ENCODE measurements around the gene AADACL4. TPM values are rescaled to one million over a fixed set of nuclear protein-coding genes. Genes with fewer than 3 reads are reported as not detected.

Gene AADACL4
- polyA plus RNA-seq, 6 donors from 2014 or later = not detected

DNA sequence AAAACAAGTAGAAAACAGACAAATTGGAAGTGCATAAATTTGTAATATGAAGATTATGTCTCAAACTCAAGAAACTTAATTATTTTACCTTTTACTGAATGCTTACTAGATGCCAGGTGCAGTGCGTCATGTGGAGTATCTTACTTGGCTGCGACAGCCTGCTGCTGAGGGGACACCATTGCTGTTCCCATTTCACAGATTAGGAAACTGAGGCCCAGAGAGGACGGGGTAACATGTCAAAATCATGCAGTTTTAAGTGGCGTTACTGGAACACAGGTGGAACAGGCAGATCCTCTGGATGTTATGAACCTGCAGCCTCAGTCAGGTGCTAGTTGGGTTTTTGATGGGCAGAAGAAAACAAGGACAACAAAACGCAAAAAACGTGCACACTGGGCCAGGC, 18.6 kb upstream of the AADACL4 start:
- H3K4me1 Mint-ChIP-seq = no peaks in the 10 kb centered on the region
- DNase-seq (no peak), ATAC-seq (ENCODE audit: low read depth in 2 of 2) (no peak)
- no peaks in the 10 kb centered on the region for H3K9me3 Mint-ChIP-seq
- H3K27ac Mint-ChIP-seq = no peak overlapping the region
- no peaks in the 10 kb centered on the region for H3K27me3 Mint-ChIP-seq
- H3K4me3 Mint-ChIP-seq = no peak overlapping the region
- no peaks in the 10 kb centered on the region for H3K36me3 Mint-ChIP-seq

DNA sequence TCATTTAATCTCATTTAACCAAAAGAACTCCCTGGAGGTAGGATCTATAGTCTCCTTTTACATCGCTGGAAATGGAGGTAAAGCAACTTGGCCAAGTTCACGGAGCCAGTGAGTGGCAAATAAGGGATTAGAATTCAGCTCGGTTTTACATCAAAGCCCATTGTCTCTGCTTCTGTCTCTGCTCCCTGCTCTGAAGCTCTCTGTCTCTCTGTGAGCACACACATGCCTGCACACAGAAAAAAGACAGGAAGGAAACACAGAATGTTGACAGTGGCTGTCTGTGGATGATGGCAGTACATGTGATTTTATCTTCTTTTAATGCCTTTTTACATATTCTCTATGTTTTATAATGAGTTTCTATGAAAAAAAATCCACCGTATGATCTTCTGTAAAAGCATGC, 17.0 kb upstream of the AADACL4 start:
- ATAC-seq (ENCODE audit: low read depth in 2 of 2) = no peak
- Mint-ChIP-seq H3K36me3 (no peaks in the 10 kb centered on the region), H3K27ac (no peak overlapping the region), H3K4me1 (no peaks in the 10 kb centered on the region), H3K9me3 (no peaks in the 10 kb centered on the region), H3K4me3 (no peak overlapping the region), H3K27me3 (peaks cover 0 to 3% (median 0%) of the 10 kb centered on the region in 3 donors)
- no peak for DNase-seq

DNA sequence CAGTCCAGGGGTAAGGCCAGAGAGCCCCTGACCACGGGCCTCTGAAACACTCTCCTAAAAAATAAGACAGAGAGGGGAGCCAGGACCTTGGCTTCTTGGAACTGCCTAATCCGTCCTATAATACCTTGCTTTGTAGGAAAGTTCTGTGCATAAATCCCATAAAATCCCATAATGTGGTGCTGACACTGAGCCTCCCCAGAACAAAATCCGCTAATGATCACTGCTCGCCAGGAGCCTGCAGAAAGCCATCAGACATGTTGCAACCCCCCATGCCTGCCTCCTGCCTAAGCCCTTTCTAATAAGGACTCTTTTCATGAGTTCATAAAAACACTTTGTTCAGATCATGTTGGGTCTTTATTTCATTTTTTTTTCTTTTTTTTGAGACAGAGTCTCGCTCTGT, 16.6 kb upstream of the AADACL4 start:
- H3K36me3 Mint-ChIP-seq = no peaks in the 10 kb centered on the region
- no peak overlapping the region for H3K27ac Mint-ChIP-seq
- H3K4me1 Mint-ChIP-seq = no peaks in the 10 kb centered on the region
- peaks cover 0 to 4% (median 0%) of the 10 kb centered on the region in 3 donors for H3K27me3 Mint-ChIP-seq
- ATAC-seq (ENCODE audit: low read depth in 2 of 2) = no peak
- no peak overlapping the region for H3K4me3 Mint-ChIP-seq
- DNase-seq = no peak
- H3K9me3 Mint-ChIP-seq = no peaks in the 10 kb centered on the region

DNA sequence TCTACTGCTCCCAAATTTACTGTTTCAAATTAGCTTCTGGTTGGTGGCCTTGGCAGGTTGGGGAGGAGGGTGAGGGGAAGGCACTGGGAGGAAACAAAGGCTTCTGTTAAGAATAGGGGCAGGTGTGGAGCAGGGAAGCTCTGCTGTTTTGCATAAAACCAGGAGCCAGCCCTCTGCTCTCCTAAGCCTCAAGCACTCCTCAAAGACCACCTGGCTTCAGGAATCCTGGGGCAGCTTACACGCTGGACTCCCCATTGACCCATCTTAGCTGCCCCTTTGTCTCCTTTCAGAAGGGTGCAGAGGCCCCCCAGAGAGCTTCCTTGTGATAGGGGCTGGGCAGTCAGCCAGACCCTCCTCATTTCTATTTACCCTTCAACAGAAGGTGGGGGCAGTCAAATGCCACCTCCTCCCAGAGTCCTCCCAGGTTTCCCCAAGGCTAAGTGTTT, 14.4 kb upstream of the AADACL4 start:
- DNase-seq (no peak), ATAC-seq (ENCODE audit: low read depth in 2 of 2) (no peak)
- Mint-ChIP-seq H3K36me3 (no peaks in the 10 kb centered on the region), H3K9me3 (no peaks in the 10 kb centered on the region), H3K4me3 (no peak overlapping the region), H3K4me1 (no peaks in the 10 kb centered on the region), H3K27me3 (peaks cover 0 to 4% (median 0%) of the 10 kb centered on the region in 3 donors), H3K27ac (no peak overlapping the region)

DNA sequence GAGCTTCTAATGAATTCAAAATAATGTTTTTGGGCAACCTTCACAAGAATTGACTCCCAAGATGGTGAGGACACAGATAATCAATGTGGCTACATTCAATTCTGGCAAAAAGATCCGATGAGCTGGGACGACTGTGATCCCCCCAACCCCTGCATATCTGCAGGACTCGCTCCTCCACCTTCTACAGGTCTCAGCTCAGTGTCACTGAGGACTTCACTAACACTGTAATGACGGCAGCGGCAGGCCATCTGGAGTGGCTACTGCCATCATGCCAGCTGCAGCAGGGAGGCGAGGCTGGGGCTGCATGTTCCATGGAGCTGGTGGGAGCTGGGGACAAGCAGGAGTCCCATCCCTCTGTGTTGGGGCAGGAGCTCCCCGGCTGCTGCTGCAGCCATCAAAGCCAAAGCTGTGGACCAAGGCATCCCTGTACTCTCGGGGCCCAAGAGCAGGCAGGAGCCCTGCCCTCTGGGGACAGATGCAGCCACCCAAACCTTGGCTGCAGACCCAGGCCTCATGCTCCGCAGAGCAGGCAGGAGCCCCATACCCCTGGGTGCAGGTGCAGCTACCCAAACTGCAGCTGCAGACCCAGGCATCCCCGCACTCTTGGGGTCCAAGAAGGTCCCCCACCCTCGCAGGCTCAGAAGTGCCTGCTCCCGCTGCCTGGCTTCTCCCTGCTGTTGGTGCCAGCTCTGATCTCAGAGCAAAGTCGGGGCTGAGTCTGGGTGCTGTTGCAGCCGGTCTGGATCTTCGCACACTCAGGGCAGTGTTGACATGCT, 13.7 kb upstream of the AADACL4 start:
- H3K27ac Mint-ChIP-seq = no peak overlapping the region
- H3K9me3 Mint-ChIP-seq = no peaks in the 10 kb centered on the region
- no peak overlapping the region for H3K4me3 Mint-ChIP-seq
- peaks cover 0 to 7% (median 0%) of the 10 kb centered on the region in 3 donors for H3K27me3 Mint-ChIP-seq
- H3K4me1 Mint-ChIP-seq = no peaks in the 10 kb centered on the region
- H3K36me3 Mint-ChIP-seq = no peaks in the 10 kb centered on the region
- no peak for ATAC-seq (ENCODE audit: low read depth in 2 of 2)
- no peak for DNase-seq

DNA sequence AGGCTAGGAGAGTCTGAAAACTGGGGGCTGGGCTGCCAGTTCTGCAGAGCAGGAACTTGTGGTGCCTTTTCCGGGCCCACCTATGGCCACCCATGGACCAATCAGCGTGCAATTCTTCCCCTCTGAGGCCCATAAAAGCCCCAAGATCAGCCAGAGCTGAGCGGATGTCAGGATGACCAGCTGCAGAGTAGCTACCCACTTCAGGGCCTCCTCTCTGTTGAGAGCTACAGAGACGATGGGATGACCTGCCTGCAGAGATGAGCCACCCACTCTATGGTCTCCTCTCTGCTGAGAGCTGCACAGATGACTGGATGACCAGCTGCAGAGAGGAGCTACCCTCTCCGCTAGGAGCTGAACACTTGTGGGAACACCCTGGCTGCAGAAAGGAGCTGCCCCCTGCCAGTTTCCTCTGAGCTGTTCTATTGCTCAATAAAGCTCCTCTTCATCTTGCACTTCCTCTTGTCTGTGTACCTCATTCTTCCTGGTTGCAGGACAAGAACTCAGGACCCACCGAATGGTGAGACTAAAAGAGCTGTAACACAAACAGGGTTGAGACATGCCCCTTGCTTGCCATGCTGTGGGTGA, 12.8 kb upstream of the AADACL4 start:
- Mint-ChIP-seq H3K9me3 (no peaks in the 10 kb centered on the region), H3K36me3 (no peaks in the 10 kb centered on the region), H3K27ac (no peak overlapping the region), H3K4me3 (peak overlapping the region in 1 of 8 donors; percentile 35), H3K4me1 (no peaks in the 10 kb centered on the region), H3K27me3 (peaks cover 0 to 11% (median 0%) of the 10 kb centered on the region in 3 donors)
- no peak for DNase-seq
- no peak for ATAC-seq (ENCODE audit: low read depth in 2 of 2)

DNA sequence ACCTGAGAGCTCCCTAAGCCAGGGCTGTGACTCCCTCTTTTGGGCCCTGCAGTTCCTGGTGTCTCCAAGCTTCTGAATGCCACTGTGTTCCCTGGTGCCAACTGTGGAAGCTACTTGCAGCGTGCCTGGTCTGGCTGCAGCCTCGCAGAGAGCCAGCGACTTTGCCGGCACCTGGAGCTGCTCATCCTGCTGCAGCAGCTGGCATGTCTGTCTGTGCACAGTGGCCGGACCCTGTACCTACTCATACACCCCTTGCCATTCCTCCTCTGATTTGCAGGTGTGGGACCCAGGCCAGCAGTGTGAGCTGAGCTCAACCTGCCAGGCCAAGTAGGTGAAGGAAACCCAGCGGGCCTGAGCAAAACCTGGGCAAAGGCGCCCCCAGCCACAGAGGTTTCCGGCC, 12.3 kb upstream of the AADACL4 start:
- ATAC-seq (ENCODE audit: low read depth in 2 of 2) (no peak), DNase-seq (no peak)
- Mint-ChIP-seq H3K4me1 (no peaks in the 10 kb centered on the region), H3K27me3 (peaks cover 0 to 11% (median 0%) of the 10 kb centered on the region in 3 donors), H3K27ac (no peak overlapping the region), H3K36me3 (no peaks in the 10 kb centered on the region), H3K9me3 (no peaks in the 10 kb centered on the region), H3K4me3 (peak overlapping the region in 1 of 8 donors; percentile 66)

DNA sequence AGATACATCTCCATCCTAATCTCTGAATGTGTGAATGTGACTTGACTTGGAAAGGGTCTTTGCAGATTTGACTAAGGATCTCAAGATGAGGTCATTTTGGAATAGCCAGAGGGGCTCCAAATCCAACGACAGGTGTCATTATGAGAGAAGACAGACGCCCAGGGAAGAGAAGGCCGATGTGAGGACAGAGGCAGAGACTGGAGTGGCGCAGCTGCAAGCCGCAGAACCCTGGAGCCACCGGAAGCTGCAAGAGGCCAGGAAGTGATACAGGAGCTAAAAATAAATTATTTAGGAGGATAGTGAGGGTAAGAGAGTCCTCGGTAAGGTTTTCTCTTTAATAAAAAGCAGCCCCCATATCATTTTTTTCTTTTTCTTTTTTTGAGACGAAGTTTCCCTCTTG, 9.7 kb upstream of the AADACL4 start:
- no peak for ATAC-seq (ENCODE audit: low read depth in 2 of 2)
- Mint-ChIP-seq H3K27me3 (peaks cover 0 to 17% (median 8%) of the 10 kb centered on the region in 3 donors), H3K4me3 (no peak overlapping the region), H3K36me3 (no peaks in the 10 kb centered on the region), H3K4me1 (no peaks in the 10 kb centered on the region), H3K9me3 (peaks cover 0 to 8% (median 3%) of the 10 kb centered on the region in 7 donors), H3K27ac (no peak overlapping the region)
- no peak for DNase-seq

DNA sequence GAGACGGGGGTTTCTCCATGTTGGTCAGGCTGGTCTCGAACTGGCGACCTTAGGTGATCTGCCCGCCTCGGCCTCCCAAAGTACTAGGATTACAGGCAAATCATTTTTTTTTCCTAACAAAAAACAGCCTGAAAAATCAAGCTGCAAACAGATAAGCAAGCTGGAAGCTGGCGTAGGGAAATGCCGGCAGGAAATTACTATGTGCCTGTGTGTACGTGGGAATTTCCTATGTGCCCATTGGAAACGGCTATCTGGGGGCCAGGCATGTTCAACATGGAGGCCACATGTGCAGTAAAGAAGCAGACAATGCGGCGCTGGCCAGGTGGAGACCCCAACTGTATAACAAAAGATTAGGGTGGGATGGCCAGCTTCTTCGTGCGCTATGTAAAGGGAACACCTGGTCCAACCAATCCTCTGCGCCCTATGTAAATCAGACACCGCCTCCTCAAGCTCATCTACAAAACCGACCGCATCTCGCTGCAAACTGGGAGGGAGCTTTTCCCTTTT, 9.1 kb upstream of the AADACL4 start:
- H3K36me3 Mint-ChIP-seq = no peaks in the 10 kb centered on the region
- H3K27me3 Mint-ChIP-seq = peaks cover 0 to 17% (median 8%) of the 10 kb centered on the region in 3 donors
- peak overlapping the region in 1 of 8 donors; percentile 30 for H3K4me3 Mint-ChIP-seq
- H3K27ac Mint-ChIP-seq = no peak overlapping the region
- no peaks in the 10 kb centered on the region for H3K4me1 Mint-ChIP-seq
- H3K9me3 Mint-ChIP-seq = peaks cover 0 to 14% (median 7%) of the 10 kb centered on the region in 7 donors
- DNase-seq = no peak
- ATAC-seq (ENCODE audit: low read depth in 2 of 2) = no peak

DNA sequence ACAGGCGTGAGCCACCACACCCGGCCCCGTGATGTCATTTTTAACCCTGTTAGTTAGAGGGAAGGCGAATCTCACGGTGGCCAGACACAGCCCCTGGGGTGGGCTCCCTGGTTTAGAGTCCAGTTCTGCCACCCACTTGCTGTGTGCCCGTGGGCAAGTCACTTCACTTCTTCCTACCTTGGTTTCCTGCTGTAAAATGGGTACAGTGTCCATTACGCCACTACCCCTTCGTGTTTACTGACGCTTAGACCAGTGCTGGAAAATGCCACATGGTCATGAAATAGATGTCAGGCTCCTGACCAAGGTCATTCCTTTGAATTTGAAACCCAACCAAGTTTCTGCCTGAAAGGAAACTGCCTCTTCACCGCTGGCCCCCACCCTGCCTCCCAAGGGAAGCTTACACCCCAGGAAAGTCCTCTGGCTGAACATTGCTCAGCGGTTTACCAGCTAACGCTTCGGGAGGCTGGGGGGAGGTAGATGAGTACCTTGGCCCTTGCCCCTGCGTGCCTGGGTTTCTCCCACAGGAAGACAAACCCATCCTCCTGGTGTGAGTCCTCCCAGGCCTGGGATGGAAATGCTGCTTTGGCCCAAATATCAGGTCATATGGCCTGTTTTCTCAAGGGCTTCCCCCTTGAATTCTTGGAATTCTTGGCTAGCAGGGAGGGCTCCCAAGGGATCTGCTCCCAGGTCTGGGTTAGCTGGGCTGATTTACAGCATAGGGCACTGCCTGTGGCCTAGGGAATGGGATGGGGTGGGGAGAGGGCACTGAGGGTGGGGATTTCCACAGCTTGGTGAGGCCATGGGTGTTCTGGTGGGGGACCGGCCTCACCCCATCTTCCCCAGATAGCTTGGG, 7.6 kb upstream of the AADACL4 start:
- Mint-ChIP-seq H3K4me1 (no peaks in the 10 kb centered on the region), H3K4me3 (no peak overlapping the region), H3K27ac (no peak overlapping the region), H3K27me3 (peaks cover 0 to 17% (median 8%) of the 10 kb centered on the region in 3 donors), H3K9me3 (peaks cover 6 to 29% (median 22%) of the 10 kb centered on the region in 7 donors), H3K36me3 (peaks cover 5 to 15% of the 10 kb centered on the region in 2 donors)
- DNase-seq (no peak), ATAC-seq (ENCODE audit: low read depth in 2 of 2) (no peak)

DNA sequence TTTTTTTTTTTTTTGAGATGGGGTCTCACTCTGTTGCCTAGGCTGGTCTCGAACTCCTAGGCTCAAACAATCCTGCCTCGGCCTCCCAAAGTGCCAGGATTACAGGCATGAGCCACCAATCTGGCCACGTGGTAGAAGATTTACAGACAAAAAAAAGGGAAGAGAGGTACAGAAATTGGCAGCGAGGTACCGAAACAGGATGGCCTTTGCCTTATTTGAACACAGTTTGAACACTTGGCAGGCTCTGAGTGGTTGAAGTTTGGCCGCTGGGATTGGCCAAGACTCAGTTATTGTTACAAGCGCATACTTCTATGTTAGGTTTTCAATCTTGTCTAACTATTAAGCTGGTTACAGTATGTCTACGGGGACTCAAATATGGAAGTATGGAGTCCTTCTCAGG, 6.2 kb upstream of the AADACL4 start:
- H3K9me3 Mint-ChIP-seq = peaks cover 8 to 39% (median 25%) of the 10 kb centered on the region in 7 donors
- H3K27ac Mint-ChIP-seq = no peak overlapping the region
- H3K4me1 Mint-ChIP-seq = no peaks in the 10 kb centered on the region
- H3K36me3 Mint-ChIP-seq = peaks cover 5 to 15% of the 10 kb centered on the region in 2 donors
- ATAC-seq (ENCODE audit: low read depth in 2 of 2) = no peak
- no peak overlapping the region for H3K4me3 Mint-ChIP-seq
- peaks cover 0 to 13% (median 8%) of the 10 kb centered on the region in 3 donors for H3K27me3 Mint-ChIP-seq
- no peak for DNase-seq

DNA sequence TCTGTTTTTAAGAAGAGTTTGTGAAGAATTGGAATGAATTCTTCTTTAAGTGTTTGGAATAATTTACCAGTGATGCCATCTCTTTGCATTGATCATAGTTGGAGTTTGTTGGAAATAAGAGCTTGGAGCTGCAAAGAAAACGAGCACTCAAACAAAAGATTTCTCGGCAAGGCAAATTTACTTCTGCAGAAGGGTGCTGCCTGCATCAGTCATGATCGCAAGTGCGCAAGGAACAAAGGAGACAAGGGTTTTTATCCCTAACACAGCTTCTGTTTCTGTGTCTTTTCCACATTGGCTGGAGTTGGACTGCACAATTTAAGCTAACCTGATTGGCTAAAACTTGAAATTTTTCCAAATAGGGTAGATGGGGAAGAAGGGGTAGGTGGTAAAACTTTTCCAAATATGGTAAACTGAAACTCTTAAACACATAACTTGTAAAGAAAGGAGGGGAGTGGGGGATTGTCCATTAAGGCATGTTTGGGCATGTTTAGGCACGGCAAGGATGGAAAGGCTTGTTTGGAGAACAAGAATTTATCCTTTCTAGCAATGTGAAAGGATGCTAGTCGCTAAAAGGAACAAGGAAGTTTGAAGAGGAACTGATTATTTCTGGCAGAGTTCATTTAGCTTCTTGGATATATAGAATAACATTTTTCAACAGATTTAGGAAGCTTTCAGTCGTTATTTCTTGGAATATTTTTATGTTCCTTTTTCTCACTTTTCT, 3.5 kb upstream of the AADACL4 start:
- Mint-ChIP-seq H3K27me3 (peaks cover 0 to 20% (median 14%) of the 10 kb centered on the region in 3 donors), H3K27ac (no peak overlapping the region), H3K9me3 (peaks cover 8 to 41% (median 25%) of the 10 kb centered on the region in 7 donors), H3K4me3 (no peak overlapping the region), H3K4me1 (no peaks in the 10 kb centered on the region), H3K36me3 (peaks cover 5 to 15% of the 10 kb centered on the region in 2 donors)
- DNase-seq (no peak), ATAC-seq (ENCODE audit: low read depth in 2 of 2) (no peak)

DNA sequence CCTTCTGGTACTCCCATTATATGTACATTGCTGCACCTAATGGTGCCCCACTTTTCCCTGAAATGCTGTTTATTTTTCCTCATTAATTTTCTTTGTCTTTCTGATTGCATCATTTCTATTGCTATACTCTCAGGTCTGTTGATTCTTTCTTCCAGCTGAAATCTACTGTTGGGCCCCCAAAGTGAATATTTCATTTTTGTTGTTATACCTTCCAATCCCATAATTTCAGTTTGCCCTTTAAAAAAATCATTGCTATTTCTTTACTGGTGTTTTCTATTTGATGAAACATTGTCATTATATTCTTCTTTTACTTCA, 3.0 kb upstream of the AADACL4 start:
- H3K27ac Mint-ChIP-seq = peak overlapping the region in 1 of 6 donors; percentile 58
- H3K27me3 Mint-ChIP-seq = peaks cover 0 to 23% (median 13%) of the 10 kb centered on the region in 3 donors
- H3K4me1 Mint-ChIP-seq = no peaks in the 10 kb centered on the region
- no peak overlapping the region for H3K4me3 Mint-ChIP-seq
- H3K36me3 Mint-ChIP-seq = peaks cover 5 to 15% of the 10 kb centered on the region in 2 donors
- no peak for ATAC-seq (ENCODE audit: low read depth in 2 of 2)
- no peak for DNase-seq
- peaks cover 8 to 41% (median 25%) of the 10 kb centered on the region in 7 donors for H3K9me3 Mint-ChIP-seq

Data from naive B cell (primary cell).